NOMO-1 treated with dmso at 0.1 percent for 144 hours (cell line): ENCODE data around the gene CEP57.
A peak's percentile ranks its signal among the peaks of the same experiment; 100 is the strongest.
"Not testable (repeated sequence)": the region's sequence is repeated elsewhere in the genome, so short reads cannot be mapped to it uniquely, and the experiment has no call there.

Source experiments
- DNase-seq: peaks from one replicate; lab custom pipeline; 2025; ENCODE audit not compliant: unreplicated experiment; lab: John Stamatoyannopoulos, UW

CEP57 gene

GRCh38 chr11:95796501-95796900 lies 6.2 kb downstream of the CEP57 start:
- no peak for DNase-seq

- DNase-seq, result no peak
These were observed 9.2 kb downstream of the CEP57 start for GRCh38 chr11:95799546-95799945.

- DNase-seq, result no peak
These were observed 10.1 kb downstream of the CEP57 start for GRCh38 chr11:95800438-95800837.

- DNase-seq, result no peak
These were observed 12.5 kb downstream of the CEP57 start for GRCh38 chr11:95802806-95803205.

GRCh38 chr11:95803973-95804372 lies 13.7 kb downstream of the CEP57 start:
- DNase-seq, result no peak

- DNase-seq, result no peak
These were observed 15.6 kb downstream of the CEP57 start for GRCh38 chr11:95805869-95806268.

- DNase-seq, result not testable (repeated sequence)
These were observed 16.2 kb downstream of the CEP57 start for GRCh38 chr11:95806464-95806863.

GRCh38 chr11:95811052-95811451 lies 20.8 kb downstream of the CEP57 start:
- DNase-seq, result not testable (repeated sequence)

- no peak for DNase-seq
These were observed 25.7 kb downstream of the CEP57 start for GRCh38 chr11:95816037-95816436.

GRCh38 chr11:95821640-95822039 lies 31.3 kb downstream of the CEP57 start:
- DNase-seq, result no peak

- DNase-seq, result no peak
These were observed 37.4 kb downstream of the CEP57 start for GRCh38 chr11:95827696-95828095.

GRCh38 chr11:95829580-95830259 lies 39.4 kb downstream of the CEP57 start:
- no peak for DNase-seq

- DNase-seq, result no peak
These were observed 41.0 kb downstream of the CEP57 start for GRCh38 chr11:95831198-95831883.

- no peak for DNase-seq
These were observed 42.5 kb downstream of the CEP57 start for GRCh38 chr11:95832763-95833162.

GRCh38 chr11:95833378-95833777 lies 43.1 kb downstream of the CEP57 start:
- no peak for DNase-seq

- DNase-seq, result no peak
These were observed 45.1 kb downstream of the CEP57 start for GRCh38 chr11:95835351-95835750.

- DNase-seq, result no peak
These were observed 45.6 kb downstream of the CEP57 start for GRCh38 chr11:95835768-95836488.

- DNase-seq, result no peak
These were observed 54.9 kb downstream of the CEP57 start for GRCh38 chr11:95845167-95845566.

GRCh38 chr11:95849087-95849825 lies 59.0 kb downstream of the CEP57 start:
- DNase-seq, result peak; percentile 31

GRCh38 chr11:95850137-95850536 lies 59.8 kb downstream of the CEP57 start:
- no peak for DNase-seq

GRCh38 chr11:95853138-95853537 lies 62.8 kb downstream of the CEP57 start:
- DNase-seq, result no peak
